WERI-Rb-1 (cell line): ENCODE data around the gene MYO1F.

Experiments used
- DNase-seq: peaks from one replicate; pipeline ENCODE4 v3.0.0-alpha.2; 2020
- H3K27ac ChIP-seq: fragments of 250-450 bp; sonication (Bioruptor Pico); 2 replicates; pipeline ENCODE4 v1.5.1; 2020; ENCODE audit warnings: mild to moderate bottlenecking, moderate library complexity
- H3K27me3 ChIP-seq: fragments of 250-450 bp; sonication (Bioruptor Pico); 2 replicates; pipeline ENCODE4 v1.5.1; 2021; ENCODE audit warnings: mild to moderate bottlenecking, low read depth, moderate library complexity; ENCODE audit not compliant: insufficient read depth, severe bottlenecking
- H3K36me3 ChIP-seq: fragments of 250-450 bp; sonication (Bioruptor Pico); 2 replicates; pipeline ENCODE4 v1.5.1; 2020; ENCODE audit warnings: mild to moderate bottlenecking, moderate library complexity
- H3K4me3 ChIP-seq: 2 replicates; pipeline ENCODE4 v1.5.1; 2011; ENCODE audit warnings: low read depth, mild to moderate bottlenecking, control low read depth, low read length
- H3K9me3 ChIP-seq: fragments of 250-450 bp; sonication (Bioruptor Pico); 2 replicates; pipeline ENCODE4 v1.5.1; 2021; ENCODE audit warnings: mild to moderate bottlenecking, moderate library complexity; ENCODE audit not compliant: severe bottlenecking
- TF ChIP-seq, protein P1 (sequence below): IDR thresholded peaks from 2 replicates; pipeline ENCODE4 v1.5.1; 2011; ENCODE audit warnings: low read depth, mild to moderate bottlenecking, control low read depth, inconsistent platforms, low read length

The MYO1F gene

DNA sequence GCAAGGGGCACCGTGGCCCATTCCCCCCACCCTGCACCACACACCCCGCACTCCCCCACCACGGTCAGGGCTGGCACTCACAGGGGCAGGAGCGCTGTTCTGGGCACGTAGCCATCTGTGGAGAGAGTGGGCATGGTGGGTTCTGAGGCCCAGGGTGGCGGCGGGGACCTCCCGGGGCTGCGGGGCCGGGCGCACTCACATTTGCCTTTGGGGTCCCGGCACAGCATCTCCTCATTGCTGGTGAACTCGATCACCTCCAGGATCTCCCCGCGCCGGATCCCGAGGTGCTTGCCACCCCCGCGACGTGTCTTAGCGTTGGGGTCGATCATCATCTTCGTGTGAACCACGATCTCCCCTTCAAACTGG, 86.9 kb downstream of the MYO1F start:
- no peak for DNase-seq
- TF ChIP-seq, protein P1, sequence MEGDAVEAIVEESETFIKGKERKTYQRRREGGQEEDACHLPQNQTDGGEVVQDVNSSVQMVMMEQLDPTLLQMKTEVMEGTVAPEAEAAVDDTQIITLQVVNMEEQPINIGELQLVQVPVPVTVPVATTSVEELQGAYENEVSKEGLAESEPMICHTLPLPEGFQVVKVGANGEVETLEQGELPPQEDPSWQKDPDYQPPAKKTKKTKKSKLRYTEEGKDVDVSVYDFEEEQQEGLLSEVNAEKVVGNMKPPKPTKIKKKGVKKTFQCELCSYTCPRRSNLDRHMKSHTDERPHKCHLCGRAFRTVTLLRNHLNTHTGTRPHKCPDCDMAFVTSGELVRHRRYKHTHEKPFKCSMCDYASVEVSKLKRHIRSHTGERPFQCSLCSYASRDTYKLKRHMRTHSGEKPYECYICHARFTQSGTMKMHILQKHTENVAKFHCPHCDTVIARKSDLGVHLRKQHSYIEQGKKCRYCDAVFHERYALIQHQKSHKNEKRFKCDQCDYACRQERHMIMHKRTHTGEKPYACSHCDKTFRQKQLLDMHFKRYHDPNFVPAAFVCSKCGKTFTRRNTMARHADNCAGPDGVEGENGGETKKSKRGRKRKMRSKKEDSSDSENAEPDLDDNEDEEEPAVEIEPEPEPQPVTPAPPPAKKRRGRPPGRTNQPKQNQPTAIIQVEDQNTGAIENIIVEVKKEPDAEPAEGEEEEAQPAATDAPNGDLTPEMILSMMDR = no peak
- peaks cover 50% of the 10 kb centered on the region for H3K36me3 ChIP-seq
- no peaks in the 10 kb centered on the region for H3K9me3 ChIP-seq
- no peaks in the 10 kb centered on the region for H3K27me3 ChIP-seq
- no peak overlapping the region for H3K27ac ChIP-seq
- no peak overlapping the region for H3K4me3 ChIP-seq

DNA sequence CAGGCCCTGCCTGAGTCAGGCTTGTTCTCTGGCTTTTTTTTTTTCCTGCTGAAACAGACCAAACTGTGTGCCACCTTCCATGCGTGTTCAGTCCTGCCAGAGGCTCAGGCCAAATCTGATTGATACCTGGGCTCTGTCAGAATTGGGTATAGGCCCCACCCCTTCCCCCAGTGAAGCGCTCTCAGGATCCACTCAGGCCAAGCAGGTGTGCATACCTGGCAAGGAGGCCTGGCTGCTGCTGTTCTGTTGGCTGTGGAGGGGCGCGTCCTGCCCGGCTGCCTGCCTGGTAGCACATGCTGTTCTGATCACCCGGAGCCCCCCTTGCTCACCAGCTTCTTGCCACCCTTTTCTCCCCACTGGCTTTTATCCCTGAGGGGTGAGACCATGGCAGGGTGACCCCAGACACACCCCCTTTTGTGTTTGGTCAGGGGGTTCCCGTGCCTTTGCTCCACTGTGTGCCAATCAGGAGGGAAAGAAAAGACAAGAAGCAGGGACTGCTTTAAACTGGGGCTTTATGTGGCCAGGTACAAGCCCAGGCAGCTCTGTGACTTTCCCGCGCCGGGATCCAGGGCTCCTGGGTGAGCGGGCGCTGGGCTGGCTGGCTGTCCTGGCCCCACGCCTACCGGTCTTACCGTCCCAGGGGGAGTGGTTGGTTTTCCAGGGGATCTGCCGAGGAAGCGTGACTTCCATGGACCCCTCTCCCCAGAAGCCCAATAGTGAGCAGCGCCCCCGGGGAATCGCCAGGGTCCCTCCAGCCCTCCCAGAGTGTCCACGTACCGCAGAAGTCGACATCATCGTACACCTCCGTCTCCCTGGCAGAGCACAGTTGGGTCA, 87.5 kb downstream of the MYO1F start:
- Histone ChIP-seq H3K27ac (no peak overlapping the region), H3K9me3 (no peaks in the 10 kb centered on the region), H3K4me3 (no peak overlapping the region), H3K27me3 (no peaks in the 10 kb centered on the region), H3K36me3 (peaks cover 56% of the 10 kb centered on the region)
- no peak for DNase-seq
- TF ChIP-seq, protein P1 = no peak

DNA sequence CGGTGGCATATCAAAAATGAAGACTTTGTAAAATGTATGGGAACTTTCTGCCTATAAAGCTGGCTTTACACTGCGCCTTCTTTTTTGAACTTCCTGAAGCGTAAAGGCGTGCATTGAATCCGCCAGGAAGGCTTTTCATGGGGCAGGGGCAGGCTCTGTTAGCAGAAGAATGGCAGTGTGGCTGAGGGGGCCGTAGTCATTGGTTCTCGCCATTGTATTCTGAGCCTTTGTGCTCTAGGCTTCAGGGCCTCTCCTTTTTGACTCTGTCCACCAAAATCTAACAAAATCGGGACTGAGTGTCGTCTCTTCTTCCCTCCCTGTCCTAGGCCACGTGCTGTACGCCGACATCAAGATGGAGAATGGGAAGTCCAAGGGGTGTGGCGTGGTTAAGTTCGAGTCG, 88.9 kb downstream of the MYO1F start:
- Histone ChIP-seq H3K36me3 (peaks cover 70% of the 10 kb centered on the region), H3K27ac (no peak overlapping the region), H3K27me3 (no peaks in the 10 kb centered on the region), H3K9me3 (no peaks in the 10 kb centered on the region), H3K4me3 (no peak overlapping the region)
- DNase-seq = no peak
- TF ChIP-seq, protein P1 = no peak

DNA sequence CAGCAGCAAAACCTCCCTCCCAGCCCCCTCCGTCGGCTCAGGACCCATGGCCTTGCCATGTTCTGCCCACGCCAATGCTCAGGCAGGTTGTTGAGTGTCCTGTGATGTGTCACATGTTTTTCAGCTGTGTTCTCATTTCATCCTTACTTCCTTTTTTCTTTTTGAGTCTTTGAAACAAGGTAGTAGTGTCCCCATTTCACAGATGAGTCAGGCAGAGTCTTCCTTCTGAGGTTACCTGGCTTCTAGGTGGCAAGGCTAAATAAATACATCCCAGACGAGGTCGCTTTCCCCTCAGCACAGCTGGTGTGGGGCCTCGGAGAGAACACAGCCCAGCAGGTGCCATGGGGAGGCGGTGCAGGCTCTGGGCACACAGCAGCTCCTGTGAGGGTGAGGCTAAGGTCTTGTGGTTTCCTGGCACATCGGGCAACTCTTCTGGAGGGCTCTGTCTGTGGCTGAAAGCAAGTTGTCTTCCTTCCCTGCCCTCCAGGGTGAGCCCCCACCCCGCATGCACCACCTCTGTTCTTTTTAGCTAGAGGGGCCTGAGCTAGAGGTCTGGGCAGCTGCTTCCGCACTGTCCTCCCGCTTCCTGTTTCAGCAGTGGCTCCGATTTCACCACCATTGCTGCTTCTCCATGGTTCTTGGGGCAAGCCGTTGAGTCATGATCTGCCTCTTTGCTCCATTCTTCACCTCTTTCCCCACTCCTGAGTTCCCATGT, 89.9 kb downstream of the MYO1F start:
- no peak overlapping the region for H3K27ac ChIP-seq
- H3K36me3 ChIP-seq = peaks cover 81% of the 10 kb centered on the region
- no peak overlapping the region for H3K4me3 ChIP-seq
- H3K9me3 ChIP-seq = no peaks in the 10 kb centered on the region
- TF ChIP-seq, protein P1 = no peak
- no peak for DNase-seq
- H3K27me3 ChIP-seq = no peaks in the 10 kb centered on the region

DNA sequence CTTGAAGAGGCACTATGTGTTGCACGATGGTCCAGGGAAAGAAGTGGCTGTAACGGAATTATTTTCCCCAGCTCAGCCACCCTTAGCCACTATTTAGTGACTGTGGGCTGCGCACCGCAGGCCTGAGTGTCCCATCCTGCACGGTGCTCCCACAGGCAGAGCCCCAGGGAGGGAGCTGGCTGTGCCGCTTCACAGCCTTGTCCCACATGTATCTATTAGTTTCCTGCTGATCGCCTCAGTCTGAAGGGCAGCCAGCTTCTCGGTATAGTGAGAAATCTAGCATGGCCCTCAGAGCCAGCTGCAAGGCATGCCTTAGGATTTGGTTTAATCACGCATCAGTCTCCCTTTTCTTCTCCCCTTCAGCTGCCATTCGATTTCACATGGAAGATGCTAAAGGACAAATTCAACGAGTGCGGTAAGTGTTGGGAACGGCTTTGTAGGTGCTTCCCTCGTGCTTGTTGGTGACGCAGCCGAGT, 90.5 kb downstream of the MYO1F start:
- DNase-seq = no peak
- no peaks in the 10 kb centered on the region for H3K9me3 ChIP-seq
- no peak overlapping the region for H3K4me3 ChIP-seq
- H3K27me3 ChIP-seq = no peaks in the 10 kb centered on the region
- H3K36me3 ChIP-seq = peaks cover 86% of the 10 kb centered on the region
- H3K27ac ChIP-seq = no peak overlapping the region
- TF ChIP-seq, protein P1 = no peak
